CD1c-positive myeloid dendritic cell (primary cell): ENCODE data around the gene PTPN7.
"Not testable (repeated sequence)": the region's sequence is repeated elsewhere in the genome, so short reads cannot be mapped to it uniquely, and the experiment has no call there.

Experiments used
- DNase-seq: peaks from one replicate; pipeline ENCODE4 v3.0.0-alpha.2; 2016; ENCODE audit errors: extremely low spot score

PTPN7 gene

GRCh38 chr1:202189918-202190715, 29.7 kb upstream of the PTPN7 start:
- DNase-seq, result no peak

DNA sequence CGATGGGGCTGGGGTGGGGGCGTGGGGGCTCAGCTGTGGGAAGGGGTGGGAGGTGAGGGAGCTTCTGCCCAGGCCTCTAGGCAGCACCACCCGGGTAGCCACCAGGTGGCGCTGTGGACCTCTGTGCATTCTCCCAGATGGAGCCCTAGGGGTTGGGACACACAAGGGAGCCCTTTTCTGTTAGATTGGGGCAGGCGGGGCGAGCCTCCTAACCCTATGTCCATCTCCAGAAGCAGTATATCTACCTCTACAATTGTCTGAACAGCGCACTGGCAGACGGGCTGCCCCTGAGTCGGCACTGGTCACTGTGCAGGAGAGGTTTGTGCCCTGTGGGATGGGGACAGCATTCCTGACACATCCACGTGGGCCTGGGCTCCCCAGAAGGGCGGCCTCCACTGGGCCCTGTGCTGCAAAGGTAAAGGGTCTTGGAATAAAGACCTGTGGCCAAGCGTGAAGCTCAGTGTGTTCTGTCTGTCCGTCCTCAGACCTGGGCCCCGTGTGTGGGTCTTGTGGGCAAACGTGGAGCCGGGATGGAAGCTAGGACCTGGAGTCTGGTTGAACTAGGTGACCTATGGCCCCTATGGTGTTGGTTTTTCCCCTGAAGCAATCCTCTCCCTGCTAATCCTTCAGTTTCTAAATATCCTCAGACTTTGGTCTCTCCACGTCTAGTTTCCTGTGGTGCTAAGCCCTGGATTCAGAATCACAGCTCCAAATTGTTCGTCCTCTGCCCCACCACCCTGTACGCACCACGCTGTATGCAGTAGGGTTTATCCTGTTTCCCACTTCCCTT, 28.8 kb upstream of the PTPN7 start:
- DNase-seq, result peak; percentile 79

- DNase-seq, result no peak
Observed at GRCh38 chr1:202187697-202188407, 27.4 kb upstream of the PTPN7 start.

DNA sequence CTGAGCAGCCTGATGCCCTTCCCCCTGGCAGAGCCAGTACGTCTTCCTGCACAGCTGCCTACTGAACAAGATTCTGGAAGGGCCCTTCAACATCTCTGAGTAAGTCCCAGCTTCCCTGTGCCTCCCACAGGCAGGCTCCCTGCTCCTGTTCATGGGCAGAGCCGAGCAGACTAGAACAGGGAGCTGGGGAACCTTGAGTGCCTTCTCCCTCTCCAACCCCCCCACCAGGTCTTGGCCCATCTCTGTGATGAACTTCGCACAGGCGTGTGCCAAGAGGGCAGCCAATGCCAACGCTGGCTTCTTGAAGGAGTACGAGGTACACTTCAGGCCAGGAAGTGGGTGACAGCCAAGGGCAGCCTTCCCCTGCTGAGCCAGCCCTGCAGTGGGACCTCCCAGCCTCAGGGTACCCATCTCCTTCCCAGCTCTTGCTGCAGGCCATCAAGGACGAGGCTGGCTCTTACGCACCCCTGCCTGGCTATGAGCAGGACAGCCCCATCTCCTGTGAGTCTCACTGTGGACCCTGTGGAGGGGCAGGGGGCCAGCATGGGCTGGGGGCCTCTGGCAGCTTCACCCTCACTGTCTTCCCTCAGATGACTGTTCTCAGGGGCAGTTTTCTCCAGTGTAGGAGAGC, 26.8 kb upstream of the PTPN7 start:
- DNase-seq, result no peak

DNA sequence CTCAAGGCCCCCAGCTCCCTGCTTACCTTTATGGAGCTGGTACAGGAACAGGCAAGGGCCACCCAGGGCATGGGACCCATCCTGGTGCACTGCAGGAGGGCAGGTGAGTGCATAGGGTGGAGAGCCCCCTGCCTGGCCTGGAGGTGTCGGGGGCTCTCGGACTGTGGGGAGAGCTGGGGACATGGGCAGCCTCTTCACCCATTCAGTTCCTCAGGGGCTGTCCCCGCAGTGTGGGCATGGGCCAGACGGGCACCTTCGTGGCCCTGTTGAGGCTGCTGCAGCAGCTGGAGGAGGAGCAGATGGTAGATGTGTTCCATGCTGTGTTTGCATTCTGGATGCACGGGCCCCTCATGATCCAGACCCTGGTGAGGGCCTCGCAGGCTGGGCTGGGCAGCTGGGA, 25.9 kb upstream of the PTPN7 start:
- DNase-seq, result no peak

DNA sequence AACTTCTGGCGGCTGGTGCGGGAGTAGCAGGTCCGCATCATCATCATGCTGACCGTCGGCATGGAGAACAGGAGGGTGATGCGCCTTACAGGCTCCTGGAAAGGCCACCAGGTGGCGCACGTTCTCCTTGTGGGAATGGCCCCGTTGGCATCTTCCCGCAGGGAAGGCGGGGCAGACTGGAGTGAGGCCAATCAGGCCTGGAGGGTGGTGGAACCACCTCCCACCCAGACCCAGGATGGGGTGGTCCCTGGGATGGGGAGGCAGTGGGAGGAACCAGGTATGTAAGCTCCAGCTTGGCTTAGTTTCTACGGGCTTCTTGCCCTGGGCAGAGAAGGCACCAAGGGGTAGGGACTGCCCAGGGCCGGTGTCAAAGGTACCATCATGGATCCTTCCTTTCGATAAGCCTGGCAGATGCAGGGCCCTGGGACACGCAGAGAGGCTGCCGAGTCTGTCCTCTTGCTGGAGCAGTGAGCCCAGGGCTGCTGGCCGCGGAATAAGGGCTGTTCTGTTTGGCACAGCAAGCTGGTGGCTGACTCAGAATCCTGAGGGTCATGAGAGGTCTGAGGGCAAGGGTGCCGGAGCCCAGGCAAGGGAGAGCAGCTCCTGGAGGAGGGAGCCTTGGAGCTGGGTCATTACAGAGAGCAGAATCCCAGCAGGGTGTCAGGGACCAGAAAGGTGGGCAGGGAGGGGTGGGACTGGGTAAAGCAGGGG, 24.5 kb upstream of the PTPN7 start:
- DNase-seq, result peak; percentile 85

GRCh38 chr1:202182040-202182877, 21.9 kb upstream of the PTPN7 start:
- no peak for DNase-seq

GRCh38 chr1:202181586-202181985, 21.2 kb upstream of the PTPN7 start:
- no peak for DNase-seq

DNA sequence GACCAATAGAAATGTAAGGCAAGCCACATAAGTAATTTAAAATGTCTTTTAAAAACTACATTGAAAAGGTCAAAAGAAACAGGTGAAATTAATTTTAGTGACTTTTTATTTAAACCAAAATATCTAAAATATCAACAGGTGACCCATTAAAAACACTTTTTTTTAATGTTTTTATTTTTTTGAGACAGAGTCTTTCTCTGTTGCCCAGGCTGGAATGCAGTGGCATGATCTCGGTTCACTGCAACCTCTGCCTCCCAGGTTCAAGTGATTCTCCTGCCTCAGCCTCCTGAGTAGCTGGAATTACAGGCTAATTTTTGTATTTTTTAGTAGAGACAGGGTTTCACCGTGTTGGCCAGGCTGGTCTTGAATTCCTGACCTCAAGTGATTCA, 20.3 kb upstream of the PTPN7 start:
- not testable (repeated sequence) for DNase-seq

DNA sequence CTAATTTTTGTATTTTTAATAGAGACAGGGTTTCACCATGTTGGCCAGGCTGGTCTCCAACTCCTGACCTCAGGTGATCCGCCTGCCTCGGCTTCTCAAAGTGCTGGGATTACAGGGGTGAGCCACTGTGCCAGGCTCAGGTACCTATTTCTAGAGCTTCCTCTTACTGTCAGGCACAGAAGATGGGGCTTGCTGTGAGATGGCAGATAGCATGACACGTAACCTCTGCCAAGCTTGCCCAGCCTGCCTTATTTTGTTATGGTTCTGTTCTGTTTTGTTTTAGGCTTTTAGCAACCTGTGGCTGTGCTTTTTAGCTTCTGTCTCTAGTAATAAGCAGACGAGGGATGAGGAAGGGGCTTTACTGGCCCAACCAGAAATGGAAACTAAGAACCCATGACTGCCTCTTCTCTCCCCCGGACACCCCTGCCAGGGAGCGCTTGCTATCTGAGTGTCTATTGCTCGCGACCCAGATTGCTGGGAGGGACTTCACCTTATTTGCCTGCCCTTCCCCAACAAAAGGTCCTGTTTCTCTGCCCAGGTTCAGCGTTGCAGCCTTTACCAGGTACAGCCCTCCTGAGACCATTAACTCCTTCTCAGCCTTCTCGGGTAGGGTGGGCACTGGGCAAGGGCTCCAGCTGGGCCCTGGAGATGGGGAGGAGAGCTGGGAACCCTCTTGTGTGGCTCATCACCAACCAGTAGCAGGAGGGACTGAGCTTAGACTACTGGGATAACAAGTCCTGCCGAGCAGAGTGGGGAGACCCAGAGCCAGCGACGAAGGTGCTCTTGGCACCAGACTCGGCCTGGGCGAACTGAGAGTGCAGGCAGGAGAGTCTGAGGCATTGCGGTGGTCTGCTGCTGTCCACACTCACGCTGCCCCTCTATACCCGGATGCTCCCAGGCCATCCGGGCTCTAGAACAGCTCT, 19.7 kb upstream of the PTPN7 start:
- DNase-seq, result no peak

DNA sequence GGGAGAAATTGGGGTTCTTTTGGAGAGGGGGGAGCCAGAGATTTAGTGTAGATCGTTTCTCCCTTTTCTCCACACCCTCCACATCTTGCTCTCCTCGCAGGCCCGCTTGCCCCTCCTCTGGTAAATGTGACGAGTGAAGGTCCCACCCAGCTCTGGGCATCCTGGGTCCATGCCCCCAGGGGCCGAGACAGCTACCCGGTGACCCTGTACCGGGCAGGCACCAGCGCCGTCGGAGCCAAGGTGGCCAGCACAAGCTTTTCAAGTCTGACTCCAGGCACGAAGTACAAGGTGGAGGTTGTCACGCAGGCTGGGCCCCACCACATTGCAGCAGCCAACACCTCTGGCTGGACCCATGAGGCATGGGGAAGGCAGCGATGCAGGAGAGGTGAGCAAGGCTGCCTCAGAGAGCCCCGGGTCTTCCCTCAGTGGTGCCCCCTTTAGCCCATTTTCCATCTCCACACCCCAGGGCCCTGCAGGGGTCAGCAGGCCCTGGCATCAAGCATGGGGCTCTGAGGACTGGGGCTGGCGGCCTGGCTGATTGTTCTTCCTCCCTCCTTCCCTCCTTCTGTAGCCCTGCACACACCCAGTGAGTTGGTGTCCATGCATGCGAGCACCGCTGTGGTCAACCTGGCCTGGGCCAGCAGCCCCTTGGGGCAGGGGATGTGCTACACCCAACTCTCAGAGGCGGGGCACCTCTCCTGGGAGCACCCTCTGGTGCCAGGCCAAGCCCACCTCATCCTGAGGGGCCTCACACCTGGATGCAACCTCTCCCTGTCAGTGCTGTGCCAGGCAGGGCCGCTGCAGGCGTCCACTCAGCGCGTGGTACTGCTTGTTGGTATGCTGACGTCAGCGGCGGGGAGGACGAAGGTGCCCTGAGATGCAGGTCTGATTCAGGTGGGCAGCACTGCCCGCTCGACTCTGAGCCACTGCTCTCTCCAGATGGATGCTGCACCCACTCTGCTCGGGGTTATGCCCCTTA, 16.8 kb upstream of the PTPN7 start:
- DNase-seq, result no peak

GRCh38 chr1:202173993-202174392, 13.6 kb upstream of the PTPN7 start:
- DNase-seq, result no peak

DNA sequence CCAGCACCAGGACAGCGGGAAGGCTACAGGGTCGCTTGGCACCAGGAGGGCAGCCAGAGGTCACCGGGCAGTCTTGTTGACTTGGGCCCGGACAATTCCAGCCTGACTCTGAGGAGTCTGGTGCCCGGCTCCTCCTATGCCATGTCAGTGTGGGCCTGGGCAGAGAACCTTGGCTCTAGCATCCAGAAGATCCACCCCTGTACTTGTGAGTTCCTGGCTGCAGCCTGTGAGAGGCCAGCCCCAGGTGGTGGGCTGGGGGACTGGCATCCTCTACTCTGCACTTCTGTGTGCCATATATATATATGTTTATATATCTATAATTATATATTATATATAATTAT, 11.6 kb upstream of the PTPN7 start:
- DNase-seq, result no peak

GRCh38 chr1:202171292-202172014, 11.1 kb upstream of the PTPN7 start:
- no peak for DNase-seq

- no peak for DNase-seq
Observed at GRCh38 chr1:202170726-202171125, 10.3 kb upstream of the PTPN7 start.

DNA sequence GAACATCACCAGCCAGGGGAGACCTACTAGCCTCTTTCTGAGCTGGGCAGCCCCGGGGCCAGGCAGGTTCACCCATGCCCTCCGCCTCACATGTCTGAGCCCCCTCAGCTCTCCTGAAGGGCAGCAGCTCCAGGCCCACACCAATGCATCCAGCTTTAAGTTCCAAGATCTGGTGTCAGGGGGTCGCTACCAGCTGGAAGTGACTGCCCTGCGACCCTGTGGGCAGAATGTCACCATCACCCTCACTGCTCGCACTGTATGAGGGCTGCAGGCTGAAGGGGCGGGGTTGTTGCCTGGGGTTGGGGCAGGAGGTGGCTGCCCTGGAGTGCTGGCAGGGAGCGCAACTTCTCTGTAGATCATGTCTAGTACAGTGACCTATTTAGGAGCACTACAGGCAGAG, 8.5 kb upstream of the PTPN7 start:
- DNase-seq, result no peak

DNA sequence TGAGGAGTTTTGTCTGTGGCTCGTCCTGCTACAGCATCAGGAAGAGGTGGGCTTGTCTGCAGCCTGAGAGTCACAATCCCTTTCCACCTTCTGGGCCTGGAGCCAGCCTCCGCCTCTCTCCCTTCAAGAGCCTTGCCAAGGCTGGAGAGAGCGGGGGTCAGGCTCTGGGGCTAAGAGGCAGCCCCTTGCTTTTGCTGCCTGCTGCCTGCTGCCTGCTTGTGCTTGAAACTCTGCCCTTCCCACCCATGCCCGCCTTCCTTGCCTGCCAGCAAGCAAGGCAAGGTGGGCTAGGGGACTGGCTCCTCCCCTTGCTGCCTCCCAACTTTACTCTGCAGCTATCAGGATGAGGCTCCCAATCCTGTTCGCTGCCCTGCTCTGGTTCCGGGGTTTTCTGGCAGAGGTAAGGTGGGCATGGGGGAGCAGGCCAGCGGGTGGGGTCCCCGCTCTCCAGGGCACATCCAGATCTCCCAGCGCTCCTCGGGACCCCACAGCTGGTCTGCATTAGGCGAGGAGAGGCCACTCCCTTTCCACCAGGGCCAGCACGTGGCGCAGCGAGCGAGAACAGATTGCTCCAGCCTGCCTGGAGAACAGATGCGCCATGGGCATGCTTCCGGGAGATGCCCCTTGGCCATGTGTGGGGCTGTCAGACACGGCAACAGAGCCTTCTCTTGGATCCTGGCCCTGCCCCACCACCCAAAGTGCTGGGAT, 7.5 kb upstream of the PTPN7 start:
- DNase-seq, result no peak
